DMS 273 (cell line): ENCODE measurements around the gene CNTN4.
A peak's percentile ranks its signal among the peaks of the same experiment; 100 is the strongest.

ENCODE experiments used
- DNase-seq: peaks from one replicate; lab custom pipeline; 2025; ENCODE audit not compliant: unreplicated experiment; lab: John Stamatoyannopoulos, UW

The CNTN4 gene

GRCh38 chr3:2568929-2569328 is 470.3 kb downstream of the CNTN4 start:
- DNase-seq = no peak

- DNase-seq = no peak
These were observed 478.9 kb downstream of the CNTN4 start for GRCh38 chr3:2577571-2577970.

GRCh38 chr3:2578560-2578959 is 479.9 kb downstream of the CNTN4 start:
- DNase-seq = no peak

- DNase-seq = peak; percentile 50
These were observed 480.5 kb downstream of the CNTN4 start for GRCh38 chr3:2579206-2579605.

- no peak for DNase-seq
These were observed 484.4 kb downstream of the CNTN4 start for GRCh38 chr3:2583046-2583445.

GRCh38 chr3:2589336-2589969 is 490.8 kb downstream of the CNTN4 start:
- DNase-seq = no peak

GRCh38 chr3:2595486-2595885 is 496.8 kb downstream of the CNTN4 start:
- no peak for DNase-seq

- DNase-seq = no peak
These were observed 498.9 kb downstream of the CNTN4 start for GRCh38 chr3:2597615-2598014.

GRCh38 chr3:2599471-2599870 is 500.8 kb downstream of the CNTN4 start:
- no peak for DNase-seq

- no peak for DNase-seq
These were observed 505.1 kb downstream of the CNTN4 start for GRCh38 chr3:2603692-2604289.

- no peak for DNase-seq
These were observed 515.9 kb downstream of the CNTN4 start for GRCh38 chr3:2614578-2614977.

- DNase-seq = no peak
These were observed 516.4 kb downstream of the CNTN4 start for GRCh38 chr3:2615080-2615479.

GRCh38 chr3:2623436-2623835 is 524.8 kb downstream of the CNTN4 start:
- no peak for DNase-seq

GRCh38 chr3:2628117-2628516 is 529.5 kb downstream of the CNTN4 start:
- no peak for DNase-seq

- DNase-seq = no peak
These were observed 536.8 kb downstream of the CNTN4 start for GRCh38 chr3:2635511-2635910.

- DNase-seq = no peak
These were observed 544.9 kb downstream of the CNTN4 start for GRCh38 chr3:2643606-2644005.

- no peak for DNase-seq
These were observed 546.3 kb downstream of the CNTN4 start for GRCh38 chr3:2645001-2645400.

GRCh38 chr3:2650746-2651145 is 552.1 kb downstream of the CNTN4 start:
- DNase-seq = no peak

- no peak for DNase-seq
These were observed 553.7 kb downstream of the CNTN4 start for GRCh38 chr3:2652386-2652785.

- DNase-seq = no peak
These were observed 555.0 kb downstream of the CNTN4 start for GRCh38 chr3:2653706-2654105.

GRCh38 chr3:2655229-2655701 is 556.6 kb downstream of the CNTN4 start:
- no peak for DNase-seq

- no peak for DNase-seq
These were observed 558.4 kb downstream of the CNTN4 start for GRCh38 chr3:2656806-2657777.
